ENCODE measurements around the gene UBE2E2.

UBE2E2 gene

DNA sequence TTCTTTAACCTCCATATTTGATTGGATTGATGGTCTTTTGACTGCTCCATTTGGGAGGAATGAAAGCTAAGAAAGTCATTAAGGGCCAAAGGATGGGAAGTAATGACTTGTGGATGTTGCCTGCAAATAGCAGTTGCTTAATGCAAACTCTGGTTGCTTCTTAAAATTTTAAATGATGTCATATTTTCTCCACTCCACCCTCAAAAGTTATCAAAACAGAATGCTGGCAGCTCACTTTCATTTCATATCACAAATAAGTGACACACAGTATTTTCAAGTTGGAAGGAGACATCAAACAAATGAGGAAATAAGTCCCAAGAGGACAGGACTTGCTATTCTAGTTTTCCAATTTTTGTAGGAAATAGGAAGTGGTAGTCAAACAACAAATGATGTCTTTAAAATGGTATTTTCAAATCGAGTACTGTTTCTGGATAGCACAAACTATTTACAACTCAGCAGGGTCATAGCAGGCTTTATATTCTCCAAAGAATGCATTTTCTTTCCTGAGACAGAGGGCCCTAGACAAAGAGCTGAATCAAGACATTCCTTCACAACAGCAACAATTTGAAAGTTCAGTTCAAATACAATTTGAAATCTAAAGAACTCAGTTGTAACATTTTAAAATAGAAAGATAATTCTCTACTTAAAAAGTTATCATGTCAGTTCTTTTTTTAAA is 437.5 kb downstream of the UBE2E2 start:
- no peak for DNase-seq

All from NCI-H82 (cell line).